Heart left ventricle (tissue), 16 donors: ENCODE measurements around the gene RIPK4. TPM values are rescaled to one million over a fixed set of nuclear protein-coding genes. Genes with fewer than 3 reads are reported as not detected.
"Not testable (repeated sequence)": the region's sequence is repeated elsewhere in the genome, so short reads cannot be mapped to it uniquely, and the experiment has no call there.

ENCODE experiments used
- ATAC-seq, 4 donors: fragments of 200-7000 bp; cut with Tn5 transposase; one replicate each; pipeline ENCODE4 v1.9.1; 2020 to 2022; ENCODE audit warnings: moderate library complexity in 4 of 4, mild to moderate bottlenecking in 3 of 4, moderate number of reproducible peaks in 1 of 4
- DNase-seq, 5 donors: peaks; one replicate each; pipeline ENCODE4 v3.0.0-alpha.2; 2020
- H3K27ac ChIP-seq, 12 donors: fragments of 200-600 bp; sonication (generic) in 4 of 12; one replicate each; pipeline versions ENCODE4 v1.5.0 to v1.8.0; 2016 to 2022; ENCODE audit warnings: mild to moderate bottlenecking in 2 of 12
- H3K27me3 ChIP-seq, 9 donors: fragments of 200-600 bp; sonication (generic) in 2 of 9; one replicate each; pipeline versions ENCODE4 v1.5.1 to v1.8.0; 2016 to 2022; ENCODE audit warnings: mild to moderate bottlenecking in 3 of 9
- H3K36me3 ChIP-seq, 9 donors: fragments of 200-600 bp; sonication (generic) in 2 of 9; one replicate each; pipeline versions ENCODE4 v1.5.0 to v1.8.0; 2018 to 2022; ENCODE audit warnings: mild to moderate bottlenecking in 2 of 9
- H3K4me1 ChIP-seq, 12 donors: fragments of 200-600 bp; sonication (generic) in 4 of 12; one replicate each; pipeline versions ENCODE4 v1.5.0 to v1.8.0; 2016 to 2022; ENCODE audit warnings: mild to moderate bottlenecking in 3 of 12
- H3K4me3 ChIP-seq, 12 donors: fragments of 200-600 bp; sonication (generic) in 4 of 12; one replicate each; pipeline versions ENCODE4 v1.5.0 to v1.8.0; 2017 to 2022; ENCODE audit warnings: mild to moderate bottlenecking in 9 of 12, moderate library complexity in 4 of 12
- H3K9me3 ChIP-seq, 12 donors: fragments of 200-600 bp; sonication (generic) in 4 of 12; one replicate each; pipeline versions ENCODE4 v1.5.0 to v1.8.0; 2016 to 2022; ENCODE audit warnings: mild to moderate bottlenecking in 1 of 12
- POLR2A ChIP-seq, 2 donors: fragments of 450-650 bp; IDR thresholded peaks; one replicate each; pipeline ENCODE4 v1.6.1; 2017; ENCODE audit warnings: antibody characterized with exemption in 2 of 2, mild to moderate bottlenecking in 2 of 2, moderate library complexity in 2 of 2
- WGBS, 4 donors: extraction: QIAGEN DNeasy Blood & Tissue Kit in 2 of 4; methylation state at CpG; one replicate each; pipeline versions ENCODE4 v1.1.5 to v1.1.7; 2013 to 2018; 5-methylcytosine and 5-hydroxymethylcytosine counted together
- intact Hi-C, 10 donors: fragments of 100-400 bp; cut with DNase I; formaldehyde crosslinking; loops; one replicate each; pipeline versions ENCODE4 v1.11.1 to v1.14.2; 2022
- polyA plus RNA-seq, 2 donors: library from polyadenylated mRNA; stranded (reverse); fragments of 200-250 nt; gene quantifications; one replicate each; pipeline ENCODE4 v1.2.3, GENCODE V29; 2013
- total RNA-seq, 9 donors: library from RNA; depleted of rRNA in 2 of 9; stranded (reverse); fragments of >200 nt in 2 of 9; fragmentation: NEBNext Ultra II Directional in 3 of 9; extraction: Animal tissue kit (Norgen Biotek cat#: 25700) in 3 of 9; gene quantifications; one replicate each; pipeline versions ENCODE4 v1.1.0 to v1.2.4, GENCODE V29; 2016 to 2023
- TF ChIP-seq, protein P1 (sequence below), 12 donors: fragments of 200-600 bp; sonication (generic) in 4 of 12; IDR thresholded peaks; one replicate each; pipeline versions ENCODE4 v1.5.0 to v1.8.0; 2018 to 2022; ENCODE audit warnings: antibody characterized with exemption in 12 of 12, mild to moderate bottlenecking in 5 of 12
- donor health status: ischemic (EF 13 %, LVEDD 7.1; RV severe dilation, severe dysfunction).
- donor health status: healthy with polysubstance abuse.
- donor health status: DM: no; HTN: yes; CAD: no.
- donor health status: DM: no; HTN: no; CAD: no.
- donor health status: ischemic (EF 25% LVEDD 6.9; RV normal size, moderate dysfunction).
- donor health status: ischemic (EF 25% LVEDD 5.7; RV mildly dilated, moderate dysfunction).
- donor health status: healthy.
- donor health status: DM: yes; HTN: yes; CAD: no.
- donor health status: ischemic (EF 35%, LVEDD 5.7; RV mildly dilated, moderate dysfunction).
- donor health status: nonischemic (EF 11% LVEDD 7.7; RV severe dilation, severe dysfunction).
- donor health status: DM: yes; HTN: yes; CAD: no.
- donor health status: PGD.
- donor health status: ischemic (EF 29% LVEDD 5.4; RV normal size, mild dysfunction).
- donor health status: nonischemic (EF 23%, LVEDD 6.1; RV moderate dilation, normal function).

RIPK4 gene
- total and polyA plus RNA-seq, 11 donors, result 0.04 to 2.0 (median 0.08) TPM; not detected in 2

DNA sequence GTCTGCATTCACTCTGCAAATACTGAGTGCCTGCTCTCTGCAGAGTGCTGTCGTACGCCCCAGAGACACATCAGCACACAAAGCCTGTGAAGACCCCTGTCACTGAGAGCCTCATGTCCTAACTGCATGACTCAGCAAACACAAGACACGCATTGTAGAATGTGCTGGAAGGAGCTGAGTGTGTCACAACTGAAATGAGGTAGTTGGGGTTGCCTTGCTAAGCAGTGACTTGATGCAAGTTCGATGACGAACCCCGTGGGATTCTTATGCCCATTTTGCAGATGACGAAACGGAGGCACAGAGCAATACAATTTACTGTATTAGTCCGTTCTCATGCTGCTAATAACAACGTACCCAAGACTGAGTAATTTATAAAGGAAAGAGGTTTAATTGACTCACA is 65.1 kb downstream of the RIPK4 start:
- H3K4me1 ChIP-seq, result no peaks in the 10 kb centered on the region
- DNase-seq (no peak), ATAC-seq (no peak)
- peaks cover 0 to 2% (median 0%) of the 10 kb centered on the region in 12 donors for H3K9me3 ChIP-seq
- 84 to 98% (median 88%) methylated on average over 7 to 10 of the region's 10 CpGs for WGBS, 4 donors
- TF ChIP-seq, protein P1, sequence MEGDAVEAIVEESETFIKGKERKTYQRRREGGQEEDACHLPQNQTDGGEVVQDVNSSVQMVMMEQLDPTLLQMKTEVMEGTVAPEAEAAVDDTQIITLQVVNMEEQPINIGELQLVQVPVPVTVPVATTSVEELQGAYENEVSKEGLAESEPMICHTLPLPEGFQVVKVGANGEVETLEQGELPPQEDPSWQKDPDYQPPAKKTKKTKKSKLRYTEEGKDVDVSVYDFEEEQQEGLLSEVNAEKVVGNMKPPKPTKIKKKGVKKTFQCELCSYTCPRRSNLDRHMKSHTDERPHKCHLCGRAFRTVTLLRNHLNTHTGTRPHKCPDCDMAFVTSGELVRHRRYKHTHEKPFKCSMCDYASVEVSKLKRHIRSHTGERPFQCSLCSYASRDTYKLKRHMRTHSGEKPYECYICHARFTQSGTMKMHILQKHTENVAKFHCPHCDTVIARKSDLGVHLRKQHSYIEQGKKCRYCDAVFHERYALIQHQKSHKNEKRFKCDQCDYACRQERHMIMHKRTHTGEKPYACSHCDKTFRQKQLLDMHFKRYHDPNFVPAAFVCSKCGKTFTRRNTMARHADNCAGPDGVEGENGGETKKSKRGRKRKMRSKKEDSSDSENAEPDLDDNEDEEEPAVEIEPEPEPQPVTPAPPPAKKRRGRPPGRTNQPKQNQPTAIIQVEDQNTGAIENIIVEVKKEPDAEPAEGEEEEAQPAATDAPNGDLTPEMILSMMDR (IDR thresholded peaks at IDR 0.05), result no peak
- no peak for TF ChIP-seq POLR2A (IDR thresholded peaks at IDR 0.05)
- H3K4me3 ChIP-seq, result no peak overlapping the region
- no peaks in the 10 kb centered on the region for H3K27me3 ChIP-seq
- intact Hi-C loops, result no loop called here
- H3K36me3 ChIP-seq, result no peaks in the 10 kb centered on the region
- no peak overlapping the region for H3K27ac ChIP-seq

DNA sequence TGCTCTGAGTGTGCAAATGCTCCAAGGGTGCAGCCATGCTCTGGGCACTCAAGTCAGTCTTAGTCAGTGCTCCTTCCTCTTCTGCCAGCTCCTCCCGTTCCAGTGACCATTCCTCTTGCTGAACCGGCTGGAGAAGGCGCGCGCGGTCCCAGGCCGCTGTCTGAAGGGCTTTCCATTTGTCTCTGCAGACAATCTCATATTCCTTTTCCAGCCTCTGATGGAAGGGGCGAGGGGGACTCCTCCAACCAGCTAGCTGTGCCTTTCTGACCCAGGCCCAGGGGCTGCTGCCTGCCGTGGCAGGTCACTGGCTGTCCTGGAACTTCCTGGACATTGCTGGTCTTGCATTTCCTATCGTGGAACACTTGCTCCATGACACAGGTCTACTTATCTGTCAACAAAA is 67.5 kb downstream of the RIPK4 start:
- no peak overlapping the region for H3K27ac ChIP-seq
- no peak for ATAC-seq
- WGBS, 4 donors, result 80 to 92% (median 91%) methylated on average over 10 of the region's 10 CpGs
- H3K9me3 ChIP-seq, result no peaks in the 10 kb centered on the region
- intact Hi-C loops, result no loop called here
- no peaks in the 10 kb centered on the region for H3K4me1 ChIP-seq
- TF ChIP-seq, protein P1 (IDR thresholded peaks at IDR 0.05), result no peak
- TF ChIP-seq POLR2A (IDR thresholded peaks at IDR 0.05), result no peak
- H3K4me3 ChIP-seq, result no peak overlapping the region
- no peaks in the 10 kb centered on the region for H3K27me3 ChIP-seq
- DNase-seq, result no peak
- no peaks in the 10 kb centered on the region for H3K36me3 ChIP-seq

DNA sequence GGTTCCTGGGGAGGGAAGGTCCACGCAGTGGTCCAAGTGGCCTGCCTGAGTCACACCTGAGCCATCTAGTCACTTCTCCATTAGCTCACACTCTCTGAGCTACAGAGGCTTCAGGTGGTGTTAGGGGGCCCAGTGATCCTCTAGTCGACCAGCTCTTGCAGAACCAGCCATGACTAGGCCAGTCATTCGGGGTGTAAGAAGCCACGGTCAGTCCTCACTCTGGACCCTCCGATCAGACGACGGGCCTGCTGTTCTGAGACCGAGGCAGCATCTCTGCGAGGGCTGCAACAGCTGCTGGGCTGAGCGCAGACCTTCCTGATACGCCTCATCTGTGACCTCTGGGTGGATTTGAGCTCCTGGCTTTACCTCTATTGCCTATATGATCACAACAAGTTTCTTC is 68.8 kb downstream of the RIPK4 start:
- H3K4me3 ChIP-seq, result no peak overlapping the region
- DNase-seq (no peak), ATAC-seq (no peak)
- no peaks in the 10 kb centered on the region for H3K4me1 ChIP-seq
- no peaks in the 10 kb centered on the region for H3K36me3 ChIP-seq
- intact Hi-C loops, result no loop called here
- H3K9me3 ChIP-seq, result no peaks in the 10 kb centered on the region
- WGBS, 4 donors, result 88 to 93% (median 92%) methylated on average over 9 to 11 of the region's 11 CpGs
- no peak overlapping the region for H3K27ac ChIP-seq
- no peaks in the 10 kb centered on the region for H3K27me3 ChIP-seq
- no peak for TF ChIP-seq POLR2A (IDR thresholded peaks at IDR 0.05)
- TF ChIP-seq, protein P1 (IDR thresholded peaks at IDR 0.05), result no peak

DNA sequence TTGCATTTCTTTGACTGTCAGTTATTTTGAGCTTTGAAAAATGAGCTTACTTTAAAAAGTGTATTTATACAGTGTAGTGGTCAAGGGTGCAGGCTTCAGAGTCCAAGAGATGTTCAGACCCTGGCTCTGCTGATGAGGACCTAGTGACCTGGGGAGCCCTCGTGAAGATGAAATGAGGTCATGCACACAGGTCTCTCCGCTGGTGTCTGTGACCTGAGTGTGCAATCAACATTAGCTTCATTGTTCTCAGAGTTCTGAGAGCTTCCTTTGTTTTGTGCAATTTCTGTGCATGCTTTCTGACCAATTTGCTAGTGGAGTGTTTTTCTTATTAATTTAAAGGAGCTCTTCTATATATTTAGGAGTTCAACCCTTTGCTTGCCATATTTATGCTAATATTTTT is 71.3 kb downstream of the RIPK4 start:
- TF ChIP-seq, protein P1 (IDR thresholded peaks at IDR 0.05), result no peak
- TF ChIP-seq POLR2A (IDR thresholded peaks at IDR 0.05), result no peak
- Histone ChIP-seq H3K4me1 (no peaks in the 10 kb centered on the region), H3K27me3 (peaks cover 0 to 10% (median 0%) of the 10 kb centered on the region in 9 donors), H3K27ac (no peak overlapping the region), H3K9me3 (peaks cover 0 to 4% (median 0%) of the 10 kb centered on the region in 12 donors), H3K4me3 (no peak overlapping the region), H3K36me3 (no peaks in the 10 kb centered on the region)
- DNase-seq, result no peak
- intact Hi-C loops, result no loop called here
- ATAC-seq, result no peak
- WGBS, 4 donors, result 44 to 61% (median 54%) methylated on average over 2 of the region's 2 CpGs

DNA sequence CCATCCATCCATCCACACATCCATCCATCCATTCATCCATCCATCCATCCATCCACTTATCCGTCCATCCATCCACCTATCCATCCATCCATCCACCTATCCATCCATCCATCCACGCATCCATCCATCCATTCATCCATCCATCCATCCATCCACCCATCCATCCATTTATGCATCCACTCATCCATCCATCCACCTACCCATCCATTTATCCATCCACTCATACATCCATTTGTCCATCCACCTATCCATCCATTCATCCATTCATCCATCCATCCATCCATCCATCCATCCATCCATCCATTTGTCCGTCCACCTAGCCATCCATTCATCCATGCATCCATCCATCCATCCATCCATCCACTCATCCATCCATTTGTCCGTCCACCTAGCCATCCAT is 72.8 kb downstream of the RIPK4 start:
- H3K36me3 ChIP-seq, ATAC-seq, H3K4me3 ChIP-seq, H3K4me1 ChIP-seq, DNase-seq, H3K9me3 ChIP-seq, H3K27ac ChIP-seq, intact Hi-C loops: not testable (repeated sequence)
- 82 to 87% (median 87%) methylated on average over 4 of the region's 4 CpGs for WGBS, 4 donors
- peaks cover 0 to 13% (median 0%) of the 10 kb centered on the region in 9 donors for H3K27me3 ChIP-seq
